ENCODE results near the gene ADSS1.
"Not testable (repeated sequence)": the region's sequence is repeated elsewhere in the genome, so short reads cannot be mapped to it uniquely, and the experiment has no call there.

ADSS1 gene

DNA sequence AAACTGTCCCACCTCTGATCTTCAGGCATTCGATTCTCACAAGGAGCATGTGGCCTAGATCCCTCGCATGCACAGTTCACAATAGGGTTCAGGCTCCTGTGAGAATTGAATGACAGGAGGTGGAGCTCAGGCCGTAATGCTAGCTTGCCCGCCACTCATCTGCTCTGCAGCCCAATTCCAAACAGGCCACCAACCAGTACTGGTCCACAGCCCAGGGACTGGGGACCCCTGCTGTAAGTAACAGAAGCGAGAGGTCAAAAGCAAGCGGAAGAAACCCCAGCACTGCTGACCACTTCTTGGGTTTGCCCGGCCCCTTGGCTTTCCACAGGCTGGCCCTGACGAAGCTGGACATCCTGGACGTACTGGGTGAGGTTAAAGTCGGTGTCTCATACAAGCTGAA lies 20.5 kb downstream of the ADSS1 start:
- no peak overlapping the region for H3K4me3 ChIP-seq (ENCODE audit: low read depth, low read length)
- TF ChIP-seq CTCF (IDR thresholded peaks at IDR 0.05; ENCODE audit: borderline replicate concordance, insufficient read depth, low read depth, low read length): no peak

GRCh38 chr14:104745431-104745830 lies 21.4 kb downstream of the ADSS1 start:
- H3K4me3 ChIP-seq (ENCODE audit: low read depth, low read length): no peak overlapping the region
- TF ChIP-seq CTCF (IDR thresholded peaks at IDR 0.05; ENCODE audit: borderline replicate concordance, insufficient read depth, low read depth, low read length): no peak

DNA sequence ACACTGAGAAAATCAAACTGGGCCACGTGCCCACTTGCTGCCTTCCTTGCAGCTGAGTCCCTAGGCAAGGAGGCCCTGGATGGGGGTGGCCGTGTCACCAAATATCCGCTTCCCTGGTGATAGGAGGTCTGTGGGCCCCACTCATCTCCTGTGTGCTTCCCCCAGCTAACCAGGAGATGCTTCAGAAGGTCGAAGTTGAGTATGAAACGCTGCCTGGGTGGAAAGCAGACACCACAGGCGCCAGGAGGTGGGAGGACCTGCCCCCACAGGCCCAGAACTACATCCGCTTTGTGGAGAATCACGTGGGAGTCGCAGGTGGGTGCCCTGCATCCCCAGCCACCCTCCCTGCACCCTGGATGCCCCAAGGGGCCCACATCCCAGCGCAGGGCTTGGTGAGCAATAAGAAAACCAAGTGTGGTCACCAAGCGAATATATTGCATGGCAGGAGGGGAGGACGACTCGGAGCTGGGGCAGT lies 22.1 kb downstream of the ADSS1 start:
- H3K4me3 ChIP-seq (ENCODE audit: low read depth, low read length): no peak overlapping the region
- TF ChIP-seq CTCF (IDR thresholded peaks at IDR 0.05; ENCODE audit: borderline replicate concordance, insufficient read depth, low read depth, low read length): no peak

DNA sequence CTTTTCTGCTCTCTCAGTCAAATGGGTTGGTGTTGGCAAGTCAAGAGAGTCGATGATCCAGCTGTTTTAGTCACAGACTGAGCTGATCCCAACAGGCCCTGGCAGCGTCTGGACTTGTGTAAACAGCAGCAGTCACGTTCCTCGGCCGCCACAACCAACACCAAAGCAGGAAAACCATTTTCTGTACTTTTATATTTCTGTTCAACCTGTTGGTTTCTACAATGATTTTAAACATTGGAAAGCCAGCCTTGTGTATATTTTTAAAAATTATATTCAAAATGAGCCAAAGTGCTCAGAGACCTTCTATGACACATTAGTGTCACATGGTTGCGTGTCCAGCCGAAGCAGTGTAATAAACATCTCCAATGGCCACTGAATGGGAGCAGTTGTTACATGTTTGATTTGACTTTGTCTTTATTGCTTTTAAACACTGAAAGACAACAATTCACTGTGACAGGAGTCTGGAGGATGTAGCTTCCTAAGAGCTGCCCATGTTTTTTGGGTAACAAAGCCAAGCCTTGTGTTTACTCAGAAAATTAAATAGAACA lies 23.0 kb downstream of the ADSS1 start:
- TF ChIP-seq CTCF (IDR thresholded peaks at IDR 0.05; ENCODE audit: borderline replicate concordance, insufficient read depth, low read depth, low read length): no peak
- no peak overlapping the region for H3K4me3 ChIP-seq (ENCODE audit: low read depth, low read length)

DNA sequence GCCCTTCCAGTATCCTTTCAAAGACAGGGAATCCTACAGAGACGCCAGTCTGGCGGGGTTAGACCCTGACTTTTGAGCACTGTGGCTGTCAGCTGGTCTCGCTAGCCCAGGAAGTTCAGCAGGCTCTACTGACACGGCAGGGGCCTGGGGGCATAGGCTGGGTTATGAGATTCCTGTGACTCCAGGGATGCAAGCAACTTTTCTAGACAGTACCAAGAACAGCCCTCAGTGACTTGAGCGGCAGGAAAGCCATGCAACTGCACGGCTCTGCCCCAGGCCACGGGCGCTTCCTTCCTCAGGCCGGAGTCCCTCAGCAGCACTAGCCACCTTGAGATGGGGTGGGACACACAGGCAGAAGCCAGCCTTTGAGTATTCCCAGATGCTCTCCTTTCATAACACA lies 23.8 kb downstream of the ADSS1 start:
- no peak overlapping the region for H3K4me3 ChIP-seq (ENCODE audit: low read depth, low read length)
- TF ChIP-seq CTCF (IDR thresholded peaks at IDR 0.05; ENCODE audit: borderline replicate concordance, insufficient read depth, low read depth, low read length): no peak

DNA sequence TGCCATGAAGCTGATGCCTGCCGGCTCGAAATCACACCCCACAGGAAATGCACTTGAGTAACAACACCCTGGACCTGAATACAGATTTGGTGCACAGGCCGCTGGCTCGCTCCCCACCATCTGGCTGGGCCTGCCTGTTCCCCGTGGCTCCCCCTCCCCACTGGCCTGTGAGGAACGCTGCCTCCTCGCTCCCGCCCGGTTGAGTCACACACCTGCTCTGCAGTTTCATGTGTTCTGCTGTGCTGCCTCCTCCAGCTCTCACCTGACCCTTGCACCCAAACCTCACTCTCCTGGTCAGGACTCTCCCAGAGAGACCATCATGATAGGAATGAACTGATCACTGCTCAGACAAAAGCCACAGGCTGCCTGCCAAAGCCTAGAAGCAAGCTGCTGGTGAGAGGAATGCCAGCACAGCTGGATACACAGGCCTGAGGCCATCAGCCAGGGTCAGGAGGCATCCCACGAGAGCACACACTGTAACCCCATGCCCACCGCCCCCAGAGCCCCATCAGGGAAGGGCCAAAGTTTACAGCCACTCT lies 25.2 kb downstream of the ADSS1 start:
- H3K4me3 ChIP-seq (ENCODE audit: low read depth, low read length): no peak overlapping the region
- TF ChIP-seq CTCF (IDR thresholded peaks at IDR 0.05; ENCODE audit: borderline replicate concordance, insufficient read depth, low read depth, low read length): no peak

- no peak for TF ChIP-seq CTCF (IDR thresholded peaks at IDR 0.05; ENCODE audit: borderline replicate concordance, insufficient read depth, low read depth, low read length)
- H3K4me3 ChIP-seq (ENCODE audit: low read depth, low read length): no peak overlapping the region
Measured at GRCh38 chr14:104750056-104750752, 26.2 kb downstream of the ADSS1 start.

- H3K4me3 ChIP-seq (ENCODE audit: low read depth, low read length): not testable (repeated sequence)
Measured at GRCh38 chr14:104750753-104751057, 26.7 kb downstream of the ADSS1 start.

All from GM12875 (cell line).